Erythroblast (primary cell): ENCODE measurements around the gene ALPG.

Experiments used
- GATA1 ChIP-seq: IDR thresholded peaks from 2 replicates; pipeline ENCODE4 v1.6.1; 2011; ENCODE audit warnings: low read depth, mild to moderate bottlenecking, control low read depth, low read length, moderate library complexity
- POLR2A ChIP-seq: IDR thresholded peaks from 2 replicates; pipeline ENCODE4 v1.6.1; 2011; ENCODE audit warnings: mild to moderate bottlenecking, low read length

DNA sequence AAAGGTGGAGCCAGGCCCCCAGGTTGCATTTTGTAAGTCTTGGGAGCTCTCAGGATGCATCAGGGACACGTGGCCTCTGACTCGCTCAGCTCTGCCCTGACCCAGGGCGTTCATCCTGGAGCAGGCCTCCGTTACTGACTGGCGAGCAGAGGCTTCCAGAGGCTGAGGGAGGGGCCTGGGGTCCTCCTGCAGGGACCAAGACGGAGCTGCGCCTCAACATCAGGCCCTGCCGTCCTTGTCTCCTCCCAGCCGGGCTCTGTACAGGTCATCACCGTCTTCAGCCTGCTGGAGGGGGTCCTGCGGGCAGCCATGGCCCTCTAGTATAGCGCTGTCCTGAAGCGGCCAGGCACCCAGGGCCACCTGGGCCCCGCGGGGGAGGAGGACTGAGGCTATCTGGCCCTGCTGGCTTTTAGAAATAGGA lies 38.3 kb upstream of the ALPG start:
- TF ChIP-seq POLR2A: no peak
- no peak for TF ChIP-seq GATA1
